A549 treated with GW870086 at 1 μM for 4 hours (cell line): ENCODE measurements around the gene PGF. TPM values are rescaled to one million over a fixed set of nuclear protein-coding genes. Genes with fewer than 3 reads are reported as not detected.

ENCODE experiments used
- total RNA-seq: library from RNA; stranded (reverse); fragments of 200-300 nt; extraction: Qiagen RNA extraction; gene quantifications from 5 replicates; pipeline ENCODE4 v1.2.3, GENCODE V29; 2022; ENCODE audit warnings: low read depth

Gene PGF
- total RNA-seq, result 3.4 to 5.1 TPM (median 4.2 TPM) in 5 replicates

DNA sequence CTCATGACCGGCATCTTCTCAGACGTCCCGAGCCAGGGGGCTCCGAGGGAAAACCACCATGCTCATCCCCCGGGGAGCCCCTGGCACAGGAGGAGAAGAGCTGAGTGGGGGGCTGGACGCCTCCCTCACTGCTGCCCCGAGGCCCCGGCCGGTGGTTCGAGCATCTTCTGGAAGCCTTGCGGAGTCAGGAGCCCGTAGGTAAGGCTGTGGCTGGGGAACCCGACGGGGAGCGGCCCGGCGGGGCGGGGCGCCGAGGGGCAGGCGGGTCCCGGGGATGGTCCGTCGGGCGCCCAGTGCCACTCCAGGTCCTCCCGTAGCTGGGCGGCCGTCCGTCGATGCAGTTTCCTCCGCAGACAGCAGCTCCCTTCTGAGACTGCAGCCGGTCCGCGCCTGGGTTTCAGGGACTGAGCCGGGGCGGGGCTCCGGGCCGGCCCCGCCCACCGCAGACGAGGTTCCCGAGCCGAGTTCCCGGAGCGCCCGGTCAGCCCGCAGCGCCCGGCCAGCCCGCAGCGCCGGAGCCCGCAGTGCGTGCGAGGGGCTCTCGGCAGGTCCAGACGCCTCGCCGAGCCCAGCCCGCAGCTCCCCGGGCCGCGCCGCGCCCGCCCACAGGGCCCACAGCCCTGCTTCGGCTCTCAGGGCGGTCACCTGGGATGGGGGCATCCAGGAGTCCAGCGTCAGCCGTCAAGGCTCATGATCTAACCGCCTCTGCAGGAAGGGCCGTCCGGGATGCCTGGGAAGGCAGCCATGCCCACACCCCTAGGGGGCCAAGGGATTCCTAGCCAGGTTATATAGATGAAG, at the start of gene PGF:
PGF (minus strand) TSS at position 369 of the 798 bp plus-strand sequence; CDS start at position 14, 355 bp downstream.

DNA sequence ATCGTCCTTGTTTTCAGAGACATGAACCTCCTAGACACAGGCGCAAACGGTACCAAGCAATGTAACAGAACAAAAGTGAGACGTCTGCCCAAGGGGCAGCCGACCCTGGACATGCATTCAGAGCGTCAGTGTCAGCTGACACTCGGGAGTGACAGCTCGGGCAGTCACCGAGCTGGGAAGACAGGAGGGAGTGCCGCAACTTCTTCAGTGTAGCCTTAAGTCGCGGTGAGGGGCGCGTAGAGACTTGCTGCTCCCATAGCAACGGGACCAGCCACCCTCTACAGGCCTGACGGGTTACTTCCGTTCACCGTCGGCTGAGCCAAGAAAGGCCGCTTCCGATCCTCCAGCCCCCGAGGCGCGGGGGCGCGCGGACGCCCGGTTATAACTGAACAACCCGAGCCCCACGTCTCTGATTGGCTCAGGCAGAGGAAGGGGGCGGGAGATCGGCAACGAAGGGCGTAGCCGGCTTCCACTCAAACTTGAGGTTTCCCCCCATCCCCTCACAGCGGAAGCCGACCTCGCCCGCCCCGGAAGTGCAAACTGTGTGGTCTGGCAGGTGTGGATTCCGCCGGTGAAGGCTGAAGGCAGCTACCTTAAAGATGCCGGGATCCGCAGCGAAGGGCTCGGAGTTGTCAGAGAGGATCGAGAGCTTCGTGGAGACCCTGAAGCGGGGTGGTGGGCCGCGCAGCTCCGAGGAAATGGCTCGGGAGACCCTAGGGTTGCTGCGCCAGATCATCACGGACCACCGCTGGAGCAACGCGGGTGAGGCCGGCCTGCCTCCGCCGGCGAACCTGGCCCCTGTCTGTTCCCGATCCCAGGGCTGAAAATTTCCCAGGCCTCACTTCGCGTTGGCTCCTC, 47.2 kb upstream of the PGF start, which contains the start of gene EIF2B2:
EIF2B2 (plus strand) TSS at position 530 of the 858 bp plus-strand sequence; CDS start at position 600, 70 bp downstream.

GRCh38 chr14:74922752-74923401, 32.5 kb downstream of the PGF start, which contains the start of gene RPS6KL1:
TSS of gene RPS6KL1 (minus strand) at chr14:74923260. CDS start at chr14:74921541, 1,719 bp downstream.

Other genes starting within 250 kb of the PGF start
- 19.3 to 26.5 TPM (median 24.2 TPM) in 5 replicates for gene AREL1, start 242.5 kb downstream of the PGF start, total RNA-seq
- 38.3 to 70.4 TPM (median 49.1 TPM) in 5 replicates for gene FCF1, start 242.5 kb downstream of the PGF start, total RNA-seq
- gene YLPM1, start 192.3 kb downstream of the PGF start, total RNA-seq, result 31.3 to 42.2 TPM (median 36.0 TPM) in 5 replicates
- gene PROX2, start 79.5 kb downstream of the PGF start, total RNA-seq, result not detected in 5 replicates
- 94.5 to 103 TPM (median 98.4 TPM) in 5 replicates for gene DLST, start 73.7 kb downstream of the PGF start, total RNA-seq
- 0.27 to 0.80 TPM (median 0.49 TPM) in 5 replicates for gene RPS6KL1, start 32.3 kb downstream of the PGF start, total RNA-seq
- 74.0 to 78.7 TPM (median 77.3 TPM) in 5 replicates for gene EIF2B2, start 47.3 kb upstream of the PGF start, total RNA-seq
- gene MLH3, start 95.9 kb upstream of the PGF start, total RNA-seq, result 16.6 to 21.9 TPM (median 19.2 TPM) in 5 replicates
- 21.4 to 30.5 TPM (median 25.7 TPM) in 5 replicates for gene ACYP1, start 108.4 kb upstream of the PGF start, total RNA-seq
- 4.3 to 6.0 TPM (median 5.5 TPM) in 5 replicates for gene ZC2HC1C, start 114.0 kb upstream of the PGF start, total RNA-seq
- 27.7 to 34.1 TPM (median 32.4 TPM) in 5 replicates for gene NEK9, start 171.5 kb upstream of the PGF start, total RNA-seq
- gene TMED10, start 221.0 kb upstream of the PGF start, total RNA-seq, result 247 to 315 TPM (median 274 TPM) in 5 replicates